ENCODE results near the gene CELSR1.

Gene CELSR1, protein sequence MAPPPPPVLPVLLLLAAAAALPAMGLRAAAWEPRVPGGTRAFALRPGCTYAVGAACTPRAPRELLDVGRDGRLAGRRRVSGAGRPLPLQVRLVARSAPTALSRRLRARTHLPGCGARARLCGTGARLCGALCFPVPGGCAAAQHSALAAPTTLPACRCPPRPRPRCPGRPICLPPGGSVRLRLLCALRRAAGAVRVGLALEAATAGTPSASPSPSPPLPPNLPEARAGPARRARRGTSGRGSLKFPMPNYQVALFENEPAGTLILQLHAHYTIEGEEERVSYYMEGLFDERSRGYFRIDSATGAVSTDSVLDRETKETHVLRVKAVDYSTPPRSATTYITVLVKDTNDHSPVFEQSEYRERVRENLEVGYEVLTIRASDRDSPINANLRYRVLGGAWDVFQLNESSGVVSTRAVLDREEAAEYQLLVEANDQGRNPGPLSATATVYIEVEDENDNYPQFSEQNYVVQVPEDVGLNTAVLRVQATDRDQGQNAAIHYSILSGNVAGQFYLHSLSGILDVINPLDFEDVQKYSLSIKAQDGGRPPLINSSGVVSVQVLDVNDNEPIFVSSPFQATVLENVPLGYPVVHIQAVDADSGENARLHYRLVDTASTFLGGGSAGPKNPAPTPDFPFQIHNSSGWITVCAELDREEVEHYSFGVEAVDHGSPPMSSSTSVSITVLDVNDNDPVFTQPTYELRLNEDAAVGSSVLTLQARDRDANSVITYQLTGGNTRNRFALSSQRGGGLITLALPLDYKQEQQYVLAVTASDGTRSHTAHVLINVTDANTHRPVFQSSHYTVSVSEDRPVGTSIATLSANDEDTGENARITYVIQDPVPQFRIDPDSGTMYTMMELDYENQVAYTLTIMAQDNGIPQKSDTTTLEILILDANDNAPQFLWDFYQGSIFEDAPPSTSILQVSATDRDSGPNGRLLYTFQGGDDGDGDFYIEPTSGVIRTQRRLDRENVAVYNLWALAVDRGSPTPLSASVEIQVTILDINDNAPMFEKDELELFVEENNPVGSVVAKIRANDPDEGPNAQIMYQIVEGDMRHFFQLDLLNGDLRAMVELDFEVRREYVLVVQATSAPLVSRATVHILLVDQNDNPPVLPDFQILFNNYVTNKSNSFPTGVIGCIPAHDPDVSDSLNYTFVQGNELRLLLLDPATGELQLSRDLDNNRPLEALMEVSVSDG (N-terminal part only)

DNA sequence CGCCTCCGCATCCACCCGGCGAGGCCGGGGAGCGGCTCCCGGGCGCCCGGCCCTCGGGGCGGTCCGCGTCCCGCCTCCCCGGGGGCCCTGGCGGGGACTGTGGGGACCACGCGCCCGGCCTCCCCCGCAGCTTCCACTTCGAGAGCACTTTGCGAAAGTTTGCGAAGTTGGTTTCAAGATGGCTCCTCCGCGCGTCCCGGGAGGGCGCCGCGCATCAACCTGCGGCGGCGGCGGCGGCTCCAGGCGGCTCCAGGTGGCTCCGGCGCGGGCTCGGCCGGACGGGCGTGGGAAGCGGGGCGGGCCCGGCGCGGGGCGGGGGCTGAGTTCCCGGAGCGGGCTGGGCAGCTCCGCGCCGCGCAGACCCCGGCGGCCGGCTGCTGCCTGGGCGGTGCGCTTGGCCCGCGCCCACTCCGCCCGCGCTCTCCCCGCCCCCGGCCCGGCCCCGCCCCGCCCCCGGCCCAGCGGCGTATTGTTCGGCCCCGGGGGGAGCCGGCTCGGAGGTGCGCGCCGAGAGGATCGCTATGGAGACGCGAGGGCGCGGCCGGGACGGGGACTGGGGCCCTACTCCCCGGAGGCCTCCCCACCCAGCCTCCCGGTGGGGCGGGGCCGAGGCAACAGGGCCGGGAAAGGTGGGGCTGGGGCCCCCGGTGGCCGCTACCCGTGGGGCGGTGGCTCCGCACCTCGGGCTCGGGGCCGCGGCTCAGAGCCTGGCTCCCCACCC lies at the start of gene CELSR1:
CELSR1 (minus strand) TSS at position 396 of the 721 bp plus-strand sequence. CDS start 450 bp downstream, outside the sequence.
- peak; percentile 82 for DNase-seq

DNA sequence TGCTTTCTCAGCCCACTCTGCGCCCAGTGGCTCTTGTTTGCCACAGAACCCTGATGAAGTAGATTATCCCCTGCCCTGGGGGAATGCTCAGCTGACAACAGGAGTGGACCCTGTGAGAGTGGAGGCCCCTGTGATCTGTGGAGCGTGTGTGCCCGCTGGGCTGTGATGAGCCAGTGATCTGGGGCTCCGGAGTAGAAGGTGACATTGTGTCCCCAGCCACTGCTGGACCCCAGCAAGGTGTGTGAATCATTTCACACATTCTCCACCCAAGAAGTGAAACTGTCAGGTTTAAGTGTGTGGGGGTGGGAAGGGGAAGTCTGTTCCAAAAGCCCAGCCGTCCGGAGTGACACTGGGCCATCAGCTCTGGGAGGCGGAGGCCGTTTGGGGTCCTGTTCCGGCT lies 49.6 kb upstream of the CELSR1 start:
- no peak for DNase-seq

DNA sequence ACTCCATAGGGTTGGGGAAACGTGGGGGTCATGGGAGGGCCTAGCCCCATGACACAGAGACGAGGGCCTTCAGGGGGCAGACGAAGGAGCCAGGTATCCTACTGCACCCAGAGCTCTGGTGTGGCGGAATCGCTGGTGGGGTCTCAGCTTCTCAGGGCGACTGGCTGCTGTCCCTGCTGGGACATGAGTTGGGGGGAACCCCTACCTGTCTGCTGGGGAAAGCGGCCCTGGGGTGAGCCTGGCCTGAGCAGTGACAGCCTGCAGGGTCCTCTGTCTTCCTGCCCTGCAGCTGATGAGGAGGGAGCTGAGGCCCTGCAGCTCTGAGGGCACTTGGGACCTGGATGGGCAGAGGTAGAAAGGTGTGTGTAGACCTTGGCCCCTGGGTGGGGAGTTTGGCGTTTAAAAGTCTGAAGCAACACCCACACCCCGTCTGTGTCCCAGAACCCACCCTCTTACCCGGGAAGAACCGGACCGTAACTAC lies 49.2 kb upstream of the CELSR1 start:
- no peak for DNase-seq

DNA sequence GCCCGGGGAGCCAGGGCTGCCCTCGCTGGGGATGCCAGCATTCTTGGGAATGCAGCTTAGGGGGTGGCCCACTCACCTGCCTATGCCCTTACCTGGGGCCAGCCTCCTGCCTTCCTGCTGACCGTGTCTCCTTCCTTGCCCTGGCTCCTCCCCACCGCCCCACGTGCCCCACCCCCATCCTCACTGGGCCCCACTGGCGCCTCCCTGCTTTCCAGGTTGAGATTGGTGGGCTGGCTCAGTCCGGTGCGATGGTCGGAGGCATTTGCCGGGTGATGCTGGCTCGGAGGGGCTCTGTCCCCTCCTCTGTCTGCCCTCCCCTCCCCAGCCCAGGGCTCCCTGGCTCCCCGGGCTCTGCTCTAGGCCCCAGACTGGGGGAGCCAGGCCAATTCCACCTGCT lies 48.7 kb upstream of the CELSR1 start:
- no peak for DNase-seq

DNA sequence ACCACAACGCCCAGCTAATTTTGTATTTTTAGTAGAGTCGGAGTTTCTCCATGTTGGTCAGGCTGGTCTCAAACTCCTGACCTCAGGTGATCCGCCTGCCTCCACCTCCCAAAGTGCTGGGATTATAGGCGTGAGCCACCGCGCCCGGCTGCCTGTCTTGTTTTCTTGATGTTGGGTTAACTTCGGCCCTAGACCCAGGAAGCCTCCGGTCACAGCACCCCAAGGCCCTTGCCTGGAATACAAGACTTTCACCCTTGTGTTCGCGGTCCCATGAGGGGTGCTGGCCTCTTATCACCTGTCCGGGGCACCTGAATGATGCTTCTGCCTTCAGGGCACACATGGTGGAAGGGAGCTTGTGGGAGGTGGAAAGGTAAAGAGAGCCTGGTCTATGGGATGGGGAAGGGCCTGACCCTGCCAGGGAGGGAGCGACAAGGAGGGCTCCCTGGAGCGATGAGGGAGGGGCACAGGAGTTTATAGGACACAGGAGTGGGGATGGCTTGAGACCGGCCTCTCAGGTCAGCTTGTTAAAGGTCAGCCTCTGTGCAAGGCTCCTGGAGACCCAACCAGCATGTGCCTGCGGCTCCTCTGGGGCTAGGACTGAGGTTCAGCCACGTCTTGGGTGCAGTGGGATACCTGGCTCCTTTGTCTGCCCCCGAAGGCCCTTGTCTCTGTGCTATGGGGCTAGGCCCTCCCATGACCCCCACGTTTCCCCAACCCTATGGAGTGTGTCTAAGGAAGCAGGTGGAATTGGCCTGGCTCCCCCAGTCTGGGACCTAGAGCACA lies 48.1 kb upstream of the CELSR1 start:
- DNase-seq, result no peak

DNA sequence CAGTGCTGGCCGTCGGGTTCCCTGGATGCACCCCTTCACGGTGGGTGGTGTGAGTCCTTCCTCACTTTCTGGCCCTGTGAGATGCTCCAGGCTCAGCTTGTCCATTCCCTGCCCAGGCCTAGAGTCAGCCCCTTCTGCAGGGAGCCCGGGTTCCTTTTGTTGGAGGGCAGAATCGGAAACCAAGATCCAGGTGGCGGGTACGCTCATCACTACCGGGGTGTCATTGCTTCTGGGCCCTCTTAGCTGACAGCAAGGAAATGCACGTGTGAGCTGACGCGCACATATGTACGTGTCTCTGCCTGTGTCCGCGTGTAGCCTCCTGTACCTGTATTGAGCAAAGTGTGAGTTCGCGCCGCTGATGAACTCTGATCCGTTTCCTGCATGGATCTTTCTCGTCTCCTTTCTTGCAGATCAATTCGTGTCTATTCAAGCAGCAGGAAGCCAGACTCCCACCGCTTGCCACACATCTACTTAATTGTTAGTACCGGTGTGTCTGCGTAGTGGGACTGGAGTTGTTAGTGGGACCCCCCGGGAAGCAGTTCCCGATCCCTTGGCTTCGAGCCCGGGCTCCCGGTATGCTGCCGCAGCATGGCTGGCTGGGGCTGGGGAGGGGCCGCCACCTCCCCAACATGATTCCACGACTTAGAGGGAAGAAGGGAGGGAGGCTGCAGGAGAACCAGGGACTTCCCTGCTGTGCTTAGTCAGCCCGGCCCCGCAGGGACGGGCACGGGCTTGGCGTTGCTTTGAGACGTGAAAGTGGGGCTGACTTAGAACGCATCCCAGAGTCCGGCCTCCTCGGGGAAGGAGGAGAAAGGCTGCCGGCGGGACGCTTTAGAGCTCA lies 46.9 kb upstream of the CELSR1 start:
- DNase-seq, result no peak

DNA sequence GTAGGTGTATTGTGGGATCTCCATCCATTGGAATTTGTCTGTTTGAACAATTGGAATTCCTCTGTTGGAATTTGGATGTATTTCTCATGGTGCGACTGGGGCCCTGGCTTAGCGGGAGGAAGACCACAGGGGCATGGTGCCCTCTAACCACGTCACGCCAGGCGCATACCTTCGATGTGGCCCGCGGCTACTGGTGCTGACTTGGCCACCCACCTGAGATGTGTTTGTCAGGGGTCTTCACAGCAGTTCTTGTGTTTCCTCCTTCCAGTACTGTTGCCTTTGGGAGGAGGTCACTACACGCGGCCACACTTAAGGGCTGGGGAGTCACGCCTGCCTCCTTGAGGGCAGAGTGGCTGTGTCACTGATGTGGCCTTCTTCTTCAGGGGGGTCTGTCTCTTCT lies 46.2 kb upstream of the CELSR1 start:
- no peak for DNase-seq

DNA sequence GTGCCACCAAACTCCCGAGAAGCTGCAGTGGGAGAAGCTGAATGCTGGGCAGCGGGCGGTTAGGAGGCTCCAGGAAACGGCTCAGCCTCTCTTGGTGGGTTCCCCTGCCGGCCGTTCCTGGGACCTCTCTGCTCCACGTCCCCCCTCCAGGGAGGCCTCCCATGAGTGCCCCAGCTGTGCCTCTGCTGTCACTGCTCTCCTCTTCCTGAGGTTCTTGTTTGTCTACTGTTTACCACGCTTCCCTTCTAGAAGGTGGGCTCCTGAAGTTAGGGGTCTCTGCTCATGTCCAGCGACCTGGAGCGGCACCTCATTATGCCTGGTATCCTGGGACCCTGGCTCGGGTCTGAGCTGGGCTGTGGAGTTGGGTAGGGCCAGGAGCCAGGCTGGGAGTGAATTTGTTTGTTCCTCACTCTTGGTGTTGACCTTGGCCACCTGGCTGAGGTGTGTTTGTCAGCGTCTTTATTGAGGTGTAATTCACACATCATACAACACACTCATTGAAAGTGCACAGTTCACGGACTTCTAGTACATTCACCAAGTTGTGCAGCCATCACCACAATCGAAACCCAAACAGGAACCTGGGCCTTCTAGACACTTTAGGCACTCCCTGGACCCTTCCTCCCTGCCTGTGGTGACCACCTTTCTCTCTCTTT lies 45.0 kb upstream of the CELSR1 start:
- peak; percentile 71 for DNase-seq

DNA sequence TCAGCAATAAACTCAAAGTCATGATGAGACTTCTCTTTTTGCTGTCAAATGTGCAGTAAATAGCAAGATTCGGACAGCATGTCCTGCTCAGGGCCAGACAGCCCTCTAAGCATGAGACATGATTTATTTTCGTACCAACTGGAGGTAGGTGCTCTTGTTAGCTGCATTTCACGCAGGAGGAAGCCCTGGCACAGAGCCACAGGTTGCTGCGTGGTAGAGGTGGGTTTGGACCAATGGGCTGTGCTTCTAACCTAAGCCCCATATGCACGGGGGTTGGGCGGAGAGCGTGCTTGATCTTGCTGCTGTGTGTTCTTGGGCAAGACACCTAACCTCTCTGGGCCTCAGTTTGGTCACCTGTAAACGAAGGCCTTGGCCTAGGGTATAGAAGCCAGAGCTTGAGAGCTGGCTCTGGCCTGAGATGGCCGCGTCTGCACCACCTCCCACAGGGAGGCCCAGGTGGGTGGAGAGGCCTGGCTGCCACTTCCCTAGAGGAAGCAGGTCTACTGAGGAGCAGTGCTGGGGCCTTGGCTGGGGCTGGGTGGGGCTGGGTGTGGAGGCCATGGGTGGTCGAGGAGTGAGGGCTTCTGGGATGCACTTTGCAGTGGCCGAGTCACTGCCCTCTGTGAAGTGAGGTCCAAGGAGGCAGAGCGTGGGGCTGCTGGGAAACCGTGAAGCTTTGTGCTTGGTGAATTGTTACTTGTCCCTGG lies 44.3 kb upstream of the CELSR1 start:
- DNase-seq, result peak; percentile 45

DNA sequence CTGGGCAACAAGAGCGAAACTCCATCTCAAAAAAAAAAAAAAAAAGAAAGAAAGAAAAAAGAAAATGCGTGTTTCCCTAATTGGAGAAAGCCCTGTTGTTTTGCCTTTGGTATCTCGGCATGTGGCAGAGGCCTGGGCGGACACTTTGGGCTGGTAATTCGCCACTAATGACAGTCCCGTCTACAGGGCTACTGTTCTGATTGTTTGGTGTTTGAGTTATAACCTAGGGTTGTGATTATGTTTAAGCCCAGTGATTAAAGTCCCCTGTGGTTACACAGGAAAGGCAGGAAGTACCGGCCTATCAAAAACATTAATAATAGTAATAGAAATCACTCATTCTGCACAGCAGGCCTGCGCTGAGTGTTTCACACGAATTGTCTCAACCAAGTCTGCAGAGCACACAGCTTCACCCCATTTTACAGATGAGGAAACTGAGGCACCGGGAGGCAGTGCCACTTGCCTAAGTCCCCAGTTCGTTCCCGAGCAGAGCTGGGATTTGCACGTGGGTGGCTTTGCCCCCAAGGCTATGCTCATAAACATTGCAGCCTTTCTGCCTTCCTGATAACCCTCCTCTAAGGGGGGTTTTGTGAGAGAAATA lies 43.6 kb upstream of the CELSR1 start:
- no peak for DNase-seq

DNA sequence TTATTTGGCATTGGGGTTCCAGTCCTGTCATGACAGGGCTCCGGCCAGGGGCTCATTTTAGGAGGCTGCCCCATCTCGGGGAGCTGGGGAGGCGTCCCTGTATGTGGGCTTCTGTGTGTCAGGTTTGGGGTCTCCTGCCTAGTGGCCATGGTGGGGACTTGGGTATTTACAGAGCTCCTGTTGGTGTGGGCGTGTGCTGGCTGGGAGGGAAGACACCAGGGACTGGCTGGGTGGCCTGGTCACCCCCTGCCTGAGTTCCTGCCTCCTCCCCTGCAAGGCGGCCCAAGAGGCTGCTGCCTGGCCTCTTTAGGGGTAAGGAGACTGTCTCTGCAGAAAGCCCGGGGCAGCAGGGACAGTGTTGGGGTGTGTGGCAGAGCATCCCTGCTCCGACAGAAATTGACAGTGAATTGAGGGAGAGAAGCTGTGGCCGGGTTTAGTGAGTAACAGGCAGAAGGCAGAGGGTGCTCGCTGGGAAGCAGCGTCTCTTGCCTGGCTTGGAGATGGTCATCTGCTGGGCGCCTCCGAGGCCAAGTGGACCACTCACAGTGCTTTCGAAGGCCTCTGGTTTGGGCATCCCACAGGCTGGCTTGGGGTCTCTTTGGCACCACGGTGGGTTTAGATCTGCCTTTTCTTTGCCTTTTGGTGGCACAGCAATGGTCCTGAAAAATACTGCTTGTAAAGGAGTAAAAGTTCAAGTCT lies 42.5 kb upstream of the CELSR1 start:
- no peak for DNase-seq

DNA sequence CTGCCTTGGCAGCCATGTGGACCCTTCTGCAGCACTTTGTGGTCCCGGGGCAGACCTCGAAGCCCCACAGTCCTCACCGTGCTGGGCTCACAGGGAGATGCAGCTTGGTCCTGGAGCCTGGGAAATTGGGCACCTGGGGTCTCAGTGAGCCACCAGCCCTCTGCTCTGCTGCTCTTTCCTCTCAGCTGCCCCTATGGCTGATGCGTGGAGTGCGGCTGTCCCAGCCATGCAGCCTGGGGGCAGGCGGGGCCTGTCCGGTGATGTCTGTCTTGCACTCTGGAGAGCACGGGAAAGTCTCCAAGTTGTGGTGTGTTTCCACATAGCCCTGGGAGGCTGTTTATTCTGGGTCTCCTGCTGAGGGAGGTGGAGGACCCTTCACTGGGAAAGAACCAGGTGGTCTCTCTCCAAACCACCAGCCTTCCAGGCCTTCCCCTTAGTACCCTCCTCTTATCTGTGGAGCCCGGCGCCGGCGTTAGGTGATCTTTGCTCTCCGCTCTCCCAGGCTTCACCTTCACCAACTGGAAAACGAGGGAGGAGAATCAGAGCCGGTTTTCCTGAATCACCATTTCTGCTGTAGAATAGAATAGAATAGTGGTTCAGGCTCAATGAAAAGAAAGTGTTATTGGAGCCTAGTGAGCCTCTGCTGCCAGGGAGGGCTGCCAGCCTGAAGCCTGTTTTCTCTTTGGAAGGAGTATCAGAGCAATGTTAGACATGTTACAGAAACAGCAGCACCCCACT lies 41.6 kb upstream of the CELSR1 start:
- DNase-seq, result peak; percentile 18

DNA sequence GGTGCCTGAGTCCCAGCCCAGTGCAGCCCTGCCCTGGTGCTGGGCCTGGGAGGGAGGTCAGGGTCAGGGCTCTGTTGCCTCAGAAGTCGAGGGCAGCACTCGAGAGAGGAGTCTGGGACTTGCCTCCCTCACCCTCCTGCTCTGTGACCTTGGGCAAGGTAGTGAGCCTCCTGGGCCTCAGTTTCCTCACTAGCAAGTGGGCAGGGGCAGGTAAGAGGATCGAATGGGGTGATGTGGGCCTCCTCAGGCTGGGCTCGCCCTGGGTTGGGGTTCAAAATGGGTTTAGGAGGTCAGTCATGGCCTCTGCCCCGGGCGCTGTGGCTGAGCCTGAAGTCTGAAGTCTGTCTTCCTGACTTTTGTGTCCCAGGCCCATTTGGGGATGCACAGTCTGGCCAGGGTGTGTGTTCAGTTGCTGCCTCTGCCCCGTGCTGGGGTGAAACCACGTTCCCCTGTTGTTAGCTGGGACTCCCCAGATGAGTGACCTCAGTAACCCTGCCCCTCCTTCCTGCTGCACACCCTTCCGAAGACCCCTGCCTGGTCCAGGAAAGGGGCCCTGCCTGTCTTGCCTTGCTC lies 40.9 kb upstream of the CELSR1 start:
- peak; percentile 22 for DNase-seq

DNA sequence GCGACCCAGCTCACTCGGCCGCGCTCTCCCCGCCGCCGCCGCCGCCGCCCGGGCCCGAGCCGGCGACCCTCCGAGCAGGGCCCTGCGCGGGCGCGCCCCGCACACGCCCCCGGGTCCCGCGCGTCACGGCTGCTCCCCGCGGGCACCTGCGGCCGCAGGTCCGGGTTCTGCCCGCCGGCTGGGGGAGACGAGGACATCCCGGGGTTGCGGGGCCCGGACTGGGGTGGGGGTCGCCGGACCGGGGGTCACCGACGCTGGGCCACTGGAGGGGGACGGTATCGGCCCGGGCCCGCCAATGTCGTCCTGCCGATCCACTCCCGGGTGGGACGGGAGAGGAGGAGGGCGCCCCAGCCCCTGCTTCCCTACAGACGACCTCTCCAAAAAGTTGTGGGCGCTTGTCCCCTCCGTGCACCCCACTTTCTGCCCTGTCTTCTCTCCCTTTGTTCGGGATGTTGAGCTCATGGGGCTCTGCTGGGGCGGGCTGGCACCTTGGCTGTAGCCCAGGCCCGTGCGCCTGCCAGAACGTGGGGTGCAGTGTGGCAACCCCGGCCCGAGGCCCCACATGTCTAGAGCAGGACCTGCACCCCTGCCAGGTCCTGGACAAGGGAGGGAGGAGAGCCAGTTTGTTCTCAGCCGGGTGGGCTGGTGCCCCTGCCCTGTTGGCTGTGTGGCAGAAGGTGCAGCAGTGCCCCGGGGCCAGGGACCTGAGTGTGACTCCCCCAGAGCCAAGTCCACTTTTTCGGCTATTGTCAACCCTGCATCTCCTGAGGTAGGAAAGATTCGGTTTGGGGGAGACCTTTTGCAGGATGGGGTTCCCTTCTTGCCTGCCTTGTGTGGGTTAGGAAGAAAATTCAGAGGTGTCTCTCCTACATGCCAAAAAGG lies 40.2 kb upstream of the CELSR1 start:
- peak; percentile 42 for DNase-seq

DNA sequence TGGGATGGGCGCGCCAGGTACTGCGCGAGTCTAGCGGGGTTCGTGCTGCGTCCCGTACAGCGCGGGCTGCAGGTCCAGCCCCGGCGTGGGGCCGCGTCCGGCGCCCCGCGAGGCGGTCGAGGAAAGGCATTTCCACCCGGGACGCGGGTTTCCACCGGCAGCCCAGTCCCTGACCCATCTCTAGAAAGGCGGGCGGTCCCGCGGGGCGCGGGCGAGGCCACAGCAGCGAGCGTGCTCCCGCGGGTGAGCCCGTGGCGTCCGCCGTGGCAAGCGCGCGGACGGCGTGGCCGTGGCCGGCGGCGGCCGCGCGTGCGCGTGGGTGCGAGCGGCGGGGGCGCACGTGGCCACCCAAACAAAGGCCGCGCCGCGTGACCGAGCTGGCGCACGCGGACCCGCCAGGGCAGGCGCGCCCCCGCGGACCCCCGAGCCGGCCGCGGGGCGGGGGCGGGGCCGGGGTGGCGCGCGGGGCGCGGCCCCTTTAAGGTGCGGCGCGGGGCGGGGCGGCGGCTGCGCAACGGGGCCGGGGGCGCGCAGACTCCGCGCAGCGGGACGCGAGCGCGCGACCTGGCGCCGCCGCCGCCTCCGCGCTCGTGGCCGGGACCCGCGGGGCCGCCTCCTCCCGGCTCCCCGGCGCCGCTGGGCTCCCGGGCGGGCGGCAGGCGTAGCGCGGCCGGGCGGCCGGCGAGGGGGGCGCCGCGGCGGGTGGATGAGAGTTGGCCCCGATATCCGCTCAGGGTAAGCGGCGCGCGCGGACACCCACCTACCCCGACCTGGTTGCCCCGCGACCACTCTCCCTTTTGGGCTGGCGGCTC lies 39.3 kb upstream of the CELSR1 start:
- peak; percentile 83 for DNase-seq

Data from DMS53 (cell line).